ENCODE results near the gene CASP2.
"Not testable (repeated sequence)": the region's sequence is repeated elsewhere in the genome, so short reads cannot be mapped to it uniquely, and the experiment has no call there.

DNA sequence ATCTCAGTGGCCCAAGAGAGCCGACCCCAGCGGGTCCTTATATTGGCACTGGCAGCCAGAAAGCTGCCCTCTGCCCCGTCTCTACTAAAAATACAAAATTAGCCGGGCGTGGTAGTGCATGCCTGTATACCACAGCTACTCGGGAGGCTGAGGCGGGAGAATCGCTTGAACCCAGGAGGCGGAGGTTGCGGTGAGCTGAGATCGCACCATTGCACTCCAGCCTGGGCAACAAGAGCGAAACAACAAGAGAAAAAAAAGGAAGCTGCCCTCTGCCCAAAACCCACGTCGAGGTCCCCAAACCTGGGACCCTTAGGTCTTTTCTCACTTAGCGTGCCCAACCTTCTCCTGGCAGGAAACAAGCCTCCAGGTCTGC is 24.0 kb upstream of the CASP2 start:
- TF ChIP-seq CTCF (conservative IDR thresholded peaks at IDR 0.05); ZFX (IDR thresholded peaks at IDR 0.05): not testable (repeated sequence)

Data from C4-2B (cell line).